Fibroblast of skin of right quadriceps (primary cell): Measurements from ENCODE around the gene GRK2.
"Not testable (repeated sequence)": the region's sequence is repeated elsewhere in the genome, so short reads cannot be mapped to it uniquely, and the experiment has no call there.

Source experiments
- DNase-seq: peaks from one replicate; pipeline ENCODE4 v3.0.0-alpha.2; 2013

GRK2 gene

DNA sequence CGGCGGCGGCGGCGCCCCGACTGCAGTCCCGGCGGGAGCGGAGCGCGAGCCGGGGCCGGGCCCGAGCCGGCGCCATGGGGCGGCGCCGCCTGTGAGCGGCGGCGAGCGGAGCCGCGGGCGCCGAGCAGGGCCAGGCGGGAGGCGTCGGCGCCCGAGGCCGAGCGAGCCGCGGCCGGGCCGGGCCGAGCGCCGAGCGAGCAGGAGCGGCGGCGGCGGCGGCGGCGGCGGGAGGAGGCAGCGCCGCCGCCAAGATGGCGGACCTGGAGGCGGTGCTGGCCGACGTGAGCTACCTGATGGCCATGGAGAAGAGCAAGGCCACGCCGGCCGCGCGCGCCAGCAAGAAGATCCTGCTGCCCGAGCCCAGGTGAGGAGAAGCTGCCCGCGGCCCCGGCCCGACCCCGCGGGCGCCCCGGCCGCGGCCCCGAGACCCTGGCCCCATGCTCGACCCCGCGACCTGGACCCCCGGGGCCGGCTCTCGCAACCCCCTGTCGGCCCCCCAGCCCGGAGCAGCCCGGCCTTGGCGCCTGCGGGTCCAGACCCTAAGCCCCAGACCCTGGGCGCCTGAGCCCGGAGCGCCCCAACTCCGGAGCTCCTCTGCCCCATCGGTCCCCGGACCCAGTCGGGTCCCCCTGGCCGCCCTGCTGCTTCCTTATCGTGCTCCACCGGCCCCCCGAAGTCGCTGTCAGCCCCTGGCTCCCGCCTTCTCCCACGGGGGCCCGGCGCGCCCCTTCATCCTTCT, at the start of gene GRK2:
TSS of gene GRK2 (plus strand) at position 25 of the 739 bp plus-strand sequence. CDS start at position 252, 227 bp downstream.
- peak; percentile 35 for DNase-seq

DNA sequence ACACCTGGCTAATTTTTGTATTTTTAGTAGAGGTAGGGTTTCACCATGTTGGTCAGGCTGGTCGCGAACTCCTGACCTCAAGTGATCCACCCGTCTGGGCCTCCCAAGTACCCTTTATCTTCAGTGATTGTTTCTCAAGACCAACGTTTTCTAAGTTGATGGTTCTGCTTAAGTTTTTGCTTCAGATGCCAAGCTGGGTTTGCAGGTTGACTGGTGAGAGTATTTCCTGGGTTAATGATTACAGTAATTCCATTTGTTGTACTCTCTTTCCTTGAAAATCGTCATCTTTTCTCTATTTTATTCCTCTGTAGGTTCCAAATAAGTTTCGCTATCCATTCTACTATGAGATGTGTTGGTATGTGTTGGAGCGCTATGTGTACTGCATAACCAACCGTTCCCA, 38.5 kb upstream of the GRK2 start:
- DNase-seq: no peak

DNA sequence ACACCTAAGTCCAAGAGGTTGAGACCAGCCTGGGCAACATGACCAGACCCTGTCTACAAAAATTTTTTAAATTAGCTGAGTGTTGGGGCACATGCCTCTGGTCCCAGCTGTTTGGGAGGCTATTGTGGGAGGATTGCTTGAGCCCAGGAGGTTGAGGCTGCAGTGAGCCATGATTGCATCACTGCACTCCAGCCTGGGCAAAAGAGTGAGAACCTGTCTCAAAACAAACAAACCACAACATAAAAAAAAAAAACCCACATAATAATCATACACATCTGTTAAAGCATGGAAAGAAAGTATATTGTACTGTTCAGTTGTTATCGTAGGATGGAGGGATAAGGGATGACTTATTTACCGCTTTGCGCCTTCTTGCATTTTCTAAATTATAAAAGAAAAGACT, 35.9 kb upstream of the GRK2 start:
- no peak for DNase-seq

DNA sequence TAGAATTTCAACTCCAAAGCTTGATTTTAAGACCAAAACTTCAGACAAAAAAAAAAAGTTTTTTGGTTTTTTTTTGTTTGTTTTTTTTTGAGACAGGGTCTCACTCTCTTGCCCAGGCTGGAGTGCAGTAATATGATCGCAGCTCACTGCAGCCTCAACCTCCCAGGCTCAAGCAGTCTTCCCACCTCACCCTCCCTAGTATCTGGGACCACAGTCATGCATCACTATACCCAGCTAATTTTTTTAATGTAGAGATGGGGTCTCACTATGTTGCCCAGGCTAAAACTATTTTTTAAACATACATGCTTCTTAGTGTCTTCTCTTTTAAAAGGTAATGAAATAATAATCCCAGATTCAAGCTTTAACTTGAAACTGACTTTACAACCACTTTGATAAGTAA, 35.4 kb upstream of the GRK2 start:
- DNase-seq: no peak

DNA sequence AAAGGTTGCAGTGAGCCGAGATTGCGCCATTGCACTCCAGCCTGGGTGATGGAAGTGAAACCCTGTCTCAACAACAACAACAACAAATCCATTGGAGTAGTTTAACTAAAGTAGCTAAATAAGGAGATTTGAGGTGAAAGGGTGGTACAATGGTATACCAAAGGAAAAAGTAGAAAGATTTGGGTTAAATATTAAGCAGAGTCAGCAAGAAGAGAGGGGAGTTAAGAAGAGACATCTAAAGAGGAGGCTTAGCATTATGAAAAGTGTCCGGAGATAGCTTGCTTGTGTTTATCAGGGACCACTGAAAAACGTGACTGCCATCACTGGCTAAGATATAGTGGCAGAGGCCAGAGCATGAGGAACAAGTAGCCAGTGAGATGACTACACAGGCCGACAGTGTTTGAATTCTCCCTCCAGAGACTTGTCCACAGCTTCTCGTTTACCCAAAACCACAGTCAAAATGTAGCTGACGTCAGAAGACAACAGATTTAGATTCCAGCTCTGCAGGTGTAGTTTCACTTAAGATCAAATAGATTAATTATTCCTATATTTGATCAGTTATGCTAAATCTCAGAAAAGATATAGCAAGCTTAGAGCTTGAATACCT, 32.6 kb upstream of the GRK2 start:
- no peak for DNase-seq

DNA sequence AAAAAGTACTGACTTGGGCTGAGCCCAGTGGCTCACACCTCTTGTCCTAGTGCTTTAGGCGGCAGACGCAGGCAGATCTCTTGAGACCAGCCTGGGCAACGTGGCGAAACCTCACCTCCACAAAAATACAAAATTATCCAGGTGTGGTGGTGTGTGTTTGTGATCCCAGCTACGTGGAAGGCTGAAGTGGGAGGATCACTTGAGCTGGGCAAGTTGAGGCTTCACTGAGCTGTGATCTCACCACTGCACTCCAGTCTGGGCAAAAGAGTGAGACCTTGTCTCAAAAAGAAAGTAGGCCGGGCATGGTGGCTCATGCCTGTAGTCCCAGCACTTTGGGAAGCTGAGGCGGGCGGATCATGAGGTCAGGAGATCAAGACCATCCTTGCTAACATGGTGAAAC, 31.7 kb upstream of the GRK2 start:
- not testable (repeated sequence) for DNase-seq

DNA sequence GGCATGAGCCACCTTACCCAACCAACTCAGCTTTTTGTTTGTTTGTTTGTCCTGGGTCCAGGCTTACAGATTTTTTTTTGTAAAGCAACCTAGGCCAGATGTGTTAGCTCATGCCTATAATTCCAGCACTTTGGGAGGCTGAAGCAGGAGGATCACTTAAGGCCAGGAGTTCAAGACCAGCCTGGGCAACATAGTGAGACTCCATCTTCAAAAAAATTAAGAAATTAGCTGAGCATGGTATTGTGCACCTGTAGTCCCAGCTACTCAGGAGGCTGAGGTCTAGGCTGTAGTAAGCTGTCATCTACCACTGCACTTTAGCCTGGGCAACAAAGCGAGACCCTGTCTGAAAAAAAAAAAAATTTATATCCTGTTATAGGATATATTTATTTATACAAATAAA, 28.7 kb upstream of the GRK2 start:
- no peak for DNase-seq

DNA sequence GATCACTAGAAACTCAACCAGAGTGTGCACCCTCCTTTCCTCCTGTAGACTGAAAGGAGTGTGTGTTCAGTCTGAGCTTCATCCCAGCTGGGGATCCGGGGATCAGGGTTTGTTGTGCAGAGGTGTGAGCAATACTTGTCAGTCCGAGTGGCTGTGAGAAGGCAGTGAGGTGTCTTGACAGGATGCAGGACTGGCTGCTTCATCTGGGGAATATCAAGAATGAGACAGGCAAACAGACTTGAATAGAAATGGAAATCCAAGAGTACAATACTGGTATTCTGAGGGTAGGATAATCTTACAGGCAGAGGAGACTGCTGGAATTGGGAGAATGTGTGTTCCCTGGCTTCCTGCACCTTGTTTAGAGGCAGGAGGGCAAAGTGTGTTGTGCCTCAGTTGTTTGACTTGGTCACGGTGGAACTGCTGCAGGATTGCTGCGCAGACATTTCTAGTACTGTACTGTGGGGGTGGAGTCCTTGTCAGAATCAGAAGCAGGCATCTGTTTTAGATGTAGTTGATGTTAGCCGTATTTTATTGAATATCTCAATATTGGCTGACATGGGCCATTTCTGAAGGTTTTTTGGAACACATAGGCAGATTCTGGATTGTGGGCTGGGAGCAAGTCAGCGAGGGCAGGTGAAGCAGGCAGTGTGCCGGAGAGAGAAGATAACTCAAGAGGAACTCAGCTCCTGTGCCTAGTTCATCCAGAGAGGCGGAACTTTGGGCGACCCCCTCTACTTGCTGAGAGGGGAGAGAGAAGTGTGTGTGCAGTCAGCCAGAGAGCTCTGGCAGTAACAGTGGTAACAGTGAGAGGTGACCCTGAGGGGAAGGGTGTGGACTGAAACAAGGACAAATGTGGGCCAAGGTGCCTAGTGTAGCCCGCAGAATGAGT, 27.1 kb upstream of the GRK2 start:
- DNase-seq: no peak

DNA sequence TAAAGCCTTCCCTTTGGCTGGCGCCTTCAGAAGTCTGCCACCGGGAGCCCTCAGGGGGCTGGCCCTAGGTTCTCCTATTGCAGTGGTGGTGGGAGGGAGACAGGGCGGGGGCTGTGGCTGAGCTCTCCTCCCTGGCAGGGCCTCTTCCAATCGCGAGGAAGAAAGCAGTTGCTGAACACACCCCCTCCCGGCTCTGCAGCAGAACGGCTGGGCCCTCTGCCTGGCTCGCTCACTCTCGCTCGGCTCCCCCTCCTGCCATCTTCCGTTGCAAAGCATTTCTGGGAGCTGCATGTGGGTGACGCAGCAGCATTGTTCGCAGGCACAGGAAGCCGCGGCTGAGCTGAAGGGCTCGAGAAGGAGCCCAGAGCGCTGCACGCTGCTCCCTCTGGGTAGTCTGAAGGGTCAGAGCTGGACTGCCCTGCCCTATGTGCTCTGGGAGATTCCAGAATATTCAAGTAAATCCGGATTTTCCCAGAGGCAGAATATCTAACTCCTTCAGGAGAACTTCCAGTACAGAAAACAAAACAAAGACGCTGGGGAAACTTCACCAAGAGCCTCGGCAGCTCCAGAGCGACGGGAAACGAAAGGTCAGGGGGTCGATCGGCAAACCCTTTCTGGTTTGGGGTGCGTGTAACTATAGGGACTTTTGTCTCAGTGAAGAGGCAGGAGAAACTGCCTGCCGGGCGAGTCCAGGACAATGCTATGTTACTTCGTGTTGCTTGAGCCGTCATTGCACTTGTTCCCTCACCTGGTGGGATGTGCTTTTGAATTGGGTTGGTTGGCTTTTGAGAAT, 26.3 kb upstream of the GRK2 start:
- DNase-seq: peak; percentile 98

DNA sequence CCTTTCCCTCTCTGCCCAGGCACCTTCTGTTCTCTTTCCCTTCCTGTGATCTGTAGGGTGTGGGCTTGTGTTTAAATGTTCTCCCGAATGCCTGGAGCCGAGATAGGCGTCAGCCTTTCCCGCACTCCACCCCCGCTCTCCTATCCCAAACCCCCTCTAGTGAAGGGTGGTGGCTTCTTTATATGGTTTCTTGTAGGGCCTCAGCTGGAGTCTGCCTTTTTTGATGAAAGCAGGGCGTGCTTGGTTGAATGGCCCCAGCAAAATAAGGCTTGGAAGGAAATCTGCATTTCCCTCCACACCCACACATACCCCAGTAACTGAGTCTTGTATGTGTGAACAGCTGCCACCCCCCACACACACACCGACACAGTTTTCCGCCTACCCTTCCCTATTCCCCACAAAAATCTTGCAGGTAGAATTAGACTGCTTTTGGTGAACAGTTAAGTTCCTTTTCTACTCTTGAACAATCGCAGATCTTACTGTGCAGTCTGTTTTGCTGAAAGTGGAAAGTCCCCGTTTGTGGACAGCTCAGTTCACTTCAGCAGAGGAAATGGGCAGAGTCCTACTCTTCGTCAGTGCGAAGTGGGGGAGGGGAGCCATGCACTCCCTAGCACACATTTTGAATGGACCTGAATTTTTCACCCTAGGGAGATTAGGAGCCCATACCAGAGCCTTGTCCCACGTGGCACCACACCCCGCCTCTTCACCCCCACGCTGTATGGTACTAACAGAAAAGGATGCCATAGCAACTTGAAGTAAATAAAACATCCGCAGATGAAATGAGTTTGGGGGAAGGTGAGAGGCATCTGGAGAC, 25.5 kb upstream of the GRK2 start:
- peak; percentile 76 for DNase-seq

DNA sequence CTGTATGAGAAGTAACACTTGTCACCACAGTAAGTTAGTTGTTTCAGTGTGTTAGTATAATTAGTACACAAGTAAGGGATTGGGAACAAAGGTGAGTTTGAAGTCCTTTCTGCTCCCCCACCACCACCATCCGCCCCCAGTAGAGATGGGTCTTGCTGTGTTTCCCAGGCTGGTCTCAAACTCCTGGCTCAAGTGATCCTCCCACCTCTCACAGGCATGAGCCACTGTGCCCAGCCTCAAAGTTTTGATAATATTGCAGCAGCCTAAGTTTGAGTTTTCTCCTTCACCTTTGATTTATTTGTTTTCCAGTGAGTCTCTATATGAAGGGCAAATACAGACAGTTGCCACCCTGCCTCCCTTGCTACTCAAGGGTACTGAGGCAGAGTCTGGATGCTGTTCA, 23.7 kb upstream of the GRK2 start:
- DNase-seq: no peak

DNA sequence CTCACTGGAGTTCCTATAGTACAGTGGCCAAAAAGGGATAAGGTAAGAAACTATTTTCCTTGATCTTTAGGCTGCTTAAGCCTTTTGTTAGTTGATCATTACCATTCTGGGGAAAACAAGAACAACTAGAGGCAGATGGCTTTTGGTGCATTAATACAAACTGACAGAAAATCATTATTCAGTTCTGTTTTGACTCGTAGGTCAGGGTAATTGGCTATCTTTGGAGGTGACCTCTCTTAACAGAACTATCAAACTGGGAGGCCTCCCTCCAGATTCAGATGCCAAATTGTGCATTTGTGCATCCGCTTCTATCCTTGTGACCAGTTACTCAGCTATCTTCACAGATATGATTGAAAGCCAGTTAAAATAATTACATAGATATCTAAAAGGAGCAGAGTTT, 23.2 kb upstream of the GRK2 start:
- DNase-seq: no peak

DNA sequence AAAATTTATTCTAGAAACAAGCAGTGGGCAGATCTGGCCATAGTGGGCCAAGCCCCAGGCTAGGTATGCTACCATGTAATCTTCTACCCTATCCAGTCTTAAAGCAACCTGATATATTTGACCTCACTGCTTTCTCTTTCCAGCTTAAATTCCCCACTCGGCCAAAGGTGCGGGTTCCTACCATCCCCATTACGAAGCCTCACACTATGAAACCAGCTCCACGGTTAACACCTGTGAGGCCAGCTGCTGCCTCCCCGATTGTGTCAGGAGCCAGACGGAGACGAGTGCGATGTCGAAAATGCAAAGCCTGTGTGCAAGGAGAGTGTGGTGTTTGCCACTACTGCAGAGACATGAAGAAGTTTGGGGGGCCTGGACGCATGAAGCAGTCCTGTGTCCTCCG, 21.2 kb upstream of the GRK2 start:
- DNase-seq: no peak

DNA sequence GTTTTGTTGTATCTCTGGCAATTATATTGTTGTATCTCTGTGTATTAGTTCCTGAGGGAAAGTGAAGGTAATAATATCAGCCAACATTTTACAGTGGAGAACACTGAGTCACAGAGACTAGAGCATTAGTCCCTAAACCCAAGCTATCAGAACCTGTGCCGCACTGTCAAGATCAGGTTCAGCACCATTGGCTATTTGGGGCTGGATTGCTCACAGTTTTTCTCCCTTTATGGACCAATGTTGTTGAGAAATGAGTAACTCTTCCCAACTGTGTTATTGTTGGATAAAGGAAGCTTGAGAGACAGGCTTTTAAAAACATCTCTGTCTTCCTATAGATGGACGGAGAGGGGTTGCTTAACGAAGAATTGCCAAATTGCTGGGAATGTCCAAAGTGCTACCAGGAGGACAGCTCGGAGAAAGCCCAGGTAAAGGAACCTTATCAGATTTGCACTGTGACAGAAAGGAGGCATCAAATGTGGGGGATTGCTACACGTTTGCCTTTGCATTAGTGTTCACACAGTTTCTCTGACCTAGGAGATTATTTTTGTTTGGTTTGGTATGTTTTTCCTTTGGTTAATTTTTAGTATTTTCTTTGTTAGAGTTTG, 18.2 kb upstream of the GRK2 start:
- no peak for DNase-seq

DNA sequence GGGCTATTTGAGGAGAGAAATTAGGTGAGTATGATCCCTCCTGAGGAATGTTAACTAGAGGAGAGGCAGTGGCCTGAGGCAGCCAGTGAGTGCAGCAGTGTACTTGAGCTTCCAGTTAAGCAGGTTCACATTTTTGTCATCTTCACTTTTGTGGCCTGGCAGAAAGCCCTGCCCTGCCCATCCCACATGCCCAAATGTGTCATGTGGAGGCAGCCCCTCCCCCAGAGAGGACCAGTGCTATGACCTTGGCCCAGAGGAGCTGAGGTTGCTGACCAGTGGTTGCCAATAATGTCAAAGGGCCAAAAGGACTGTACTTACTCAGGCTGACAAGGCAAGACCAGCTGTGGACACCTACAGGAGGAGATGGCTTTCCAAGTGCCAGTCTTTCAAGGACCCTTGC, 17.6 kb upstream of the GRK2 start:
- DNase-seq: no peak

DNA sequence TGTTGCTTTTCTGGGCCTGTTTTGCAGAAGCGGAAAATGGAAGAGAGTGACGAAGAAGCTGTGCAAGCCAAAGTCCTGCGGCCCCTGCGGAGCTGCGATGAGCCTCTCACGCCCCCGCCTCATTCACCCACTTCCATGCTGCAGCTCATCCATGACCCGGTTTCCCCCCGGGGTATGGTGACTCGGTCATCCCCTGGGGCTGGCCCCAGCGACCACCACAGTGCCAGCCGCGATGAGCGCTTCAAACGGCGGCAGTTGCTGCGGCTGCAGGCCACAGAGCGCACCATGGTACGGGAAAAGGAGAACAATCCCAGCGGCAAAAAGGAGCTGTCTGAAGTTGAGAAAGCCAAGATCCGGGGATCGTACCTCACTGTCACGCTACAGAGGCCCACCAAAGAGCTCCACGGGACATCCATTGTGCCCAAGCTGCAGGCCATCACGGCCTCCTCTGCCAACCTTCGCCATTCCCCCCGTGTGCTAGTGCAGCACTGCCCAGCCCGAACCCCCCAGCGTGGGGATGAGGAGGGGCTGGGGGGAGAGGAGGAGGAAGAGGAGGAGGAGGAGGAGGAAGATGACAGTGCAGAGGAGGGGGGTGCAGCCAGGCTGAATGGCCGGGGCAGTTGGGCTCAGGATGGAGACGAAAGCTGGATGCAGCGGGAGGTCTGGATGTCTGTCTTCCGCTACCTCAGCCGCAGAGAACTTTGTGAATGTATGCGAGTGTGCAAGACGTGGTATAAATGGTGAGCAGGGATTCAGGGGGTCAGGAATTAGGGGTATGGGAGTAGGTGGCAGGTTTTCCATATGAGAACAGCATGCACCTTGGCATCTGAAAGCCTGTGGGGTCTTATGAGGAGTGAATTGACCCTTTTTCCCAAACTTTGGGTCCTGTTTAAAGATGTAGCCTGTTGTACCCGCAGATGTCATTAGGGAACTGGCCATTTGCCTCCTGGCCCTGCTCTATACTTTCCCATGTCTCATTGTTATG, 15.9 kb upstream of the GRK2 start:
- no peak for DNase-seq

DNA sequence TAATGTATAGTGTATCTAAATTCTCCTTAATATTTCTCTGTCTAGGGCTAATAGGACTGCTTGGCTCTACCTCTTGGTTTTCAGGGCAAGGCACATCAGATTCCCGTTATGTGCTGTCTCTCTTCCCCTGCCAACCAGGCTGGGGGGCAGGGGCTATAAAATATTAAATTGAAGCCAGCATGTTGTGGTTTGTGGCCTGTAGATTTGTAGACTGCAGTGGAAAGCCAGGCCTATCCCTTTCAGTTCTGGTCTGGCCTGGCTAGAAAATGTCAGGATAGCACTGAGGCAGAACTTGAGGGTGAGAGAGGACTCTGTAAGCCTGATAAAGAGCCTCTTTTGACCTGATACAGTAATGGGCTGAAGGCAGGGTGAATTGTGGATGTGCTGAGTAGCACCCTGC, 14.4 kb upstream of the GRK2 start:
- DNase-seq: no peak

DNA sequence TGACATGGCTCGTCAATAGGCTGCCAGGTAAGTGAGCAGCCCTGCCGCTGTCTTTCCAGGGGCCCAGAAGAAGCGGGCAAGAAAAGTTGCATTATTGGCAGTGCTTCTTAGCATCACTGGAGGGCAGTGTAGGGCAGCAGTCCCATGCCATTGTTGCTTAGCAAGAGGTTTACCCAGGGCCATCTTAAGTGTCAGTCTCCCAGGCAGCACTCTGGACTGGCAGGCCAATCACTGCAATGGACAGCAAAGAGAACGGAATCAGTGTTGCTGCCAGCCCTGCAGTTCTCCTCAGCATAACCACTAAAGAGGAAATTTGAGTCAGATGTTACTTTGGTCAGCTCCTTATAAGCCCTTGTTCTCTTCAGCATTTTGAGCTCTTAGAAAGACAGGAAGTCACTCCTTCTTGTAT, 13.4 kb upstream of the GRK2 start:
- no peak for DNase-seq

DNA sequence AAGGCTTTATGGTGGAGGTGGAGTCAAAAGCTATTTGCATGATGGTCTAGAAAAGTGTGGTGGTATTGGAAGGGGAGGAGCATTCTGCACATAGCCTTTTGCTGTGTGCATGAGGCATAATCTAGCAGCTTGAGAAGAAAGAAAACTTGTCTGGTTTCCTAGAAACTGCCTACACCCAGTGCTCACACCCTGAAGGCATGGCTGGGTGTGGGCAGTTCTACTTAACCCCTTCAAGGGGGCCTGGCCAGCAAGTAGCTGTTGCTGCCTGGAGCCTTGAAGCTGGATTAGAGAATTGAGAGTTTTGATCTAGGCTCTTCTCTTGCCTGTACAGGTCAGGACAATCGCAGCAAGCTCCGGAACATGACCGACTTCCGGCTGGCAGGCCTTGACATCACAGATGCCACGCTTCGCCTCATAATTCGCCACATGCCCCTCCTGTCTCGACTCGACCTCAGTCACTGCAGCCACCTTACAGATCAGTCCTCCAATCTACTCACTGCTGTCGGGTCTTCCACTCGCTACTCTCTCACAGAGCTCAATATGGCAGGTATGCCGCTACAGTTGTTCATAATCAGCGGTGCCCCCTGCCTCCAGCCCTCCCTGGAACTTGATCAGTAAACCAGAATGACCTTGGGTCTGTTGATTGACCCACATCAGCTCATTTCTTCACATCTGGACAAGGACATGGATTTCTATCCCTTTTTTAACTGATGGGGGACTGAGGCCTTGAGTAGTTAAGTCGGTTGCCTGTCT, 12.2 kb upstream of the GRK2 start:
- DNase-seq: no peak

DNA sequence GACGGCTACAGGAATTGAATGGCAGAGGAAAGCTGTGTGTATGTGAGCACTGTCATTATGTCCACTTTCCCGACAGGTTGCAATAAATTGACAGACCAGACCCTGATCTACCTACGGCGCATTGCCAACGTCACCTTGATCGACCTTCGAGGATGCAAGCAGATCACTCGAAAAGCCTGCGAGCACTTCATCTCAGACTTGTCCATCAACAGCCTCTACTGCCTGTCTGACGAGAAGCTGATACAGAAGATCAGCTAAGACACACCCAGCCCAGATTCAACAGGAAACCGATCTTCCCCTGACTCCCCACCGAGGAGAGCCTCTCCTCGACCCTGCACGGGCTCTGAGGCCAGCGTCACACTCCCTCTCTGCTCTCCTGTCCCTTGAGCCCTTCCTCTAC, 11.5 kb upstream of the GRK2 start:
- DNase-seq: no peak
